IMR-90 (cell line): Measurements from ENCODE around the gene NPL. TPM values are rescaled to one million over a fixed set of nuclear protein-coding genes. Genes with fewer than 3 reads are reported as not detected.

Source experiments
- ATAC-seq: fragments of 200-7000 bp; cut with Tn5 transposase; 2 replicates; pipeline ENCODE4 v1.9.1; 2020; ENCODE audit warnings: low read depth, mild to moderate bottlenecking, moderate library complexity
- BruUV-seq: library from RNA; stranded (reverse); fragments of 400-500 nt; replicated peaks from 2 replicates; lab custom pipeline; 2021; lab: Mats Ljungman, UMichigan
- CTCF ChIA-PET: fragments of 300-600 bp; formaldehyde crosslinking; extraction: SDS; loops from one replicate; lab custom pipeline; 2021; ENCODE audit warnings: antibody characterized with exemption; lab: Yijun Ruan, JAX
- POLR2A ChIA-PET: fragments of 300-600 bp; sonication (Branson Sonifier 250); formaldehyde crosslinking; loops from one replicate; lab custom pipeline; 2022; ENCODE audit warnings: antibody characterized with exemption; ENCODE audit not compliant: unreplicated experiment; lab: Charles Lee
- DNase-seq: peaks from one replicate; pipeline ENCODE4 v3.0.0; 2013
- H2AFZ ChIP-seq: replicated peaks from 2 replicates; pipeline ENCODE3; 2013; ENCODE audit warnings: low read length, mild to moderate bottlenecking; ENCODE audit not compliant: poor library complexity
- H2AK5ac ChIP-seq: 2 replicates; pipeline ENCODE4 v1.6.1; 2013; ENCODE audit warnings: low read depth, low read length, inconsistent platforms
- H2AK9ac ChIP-seq: replicated peaks from 2 replicates; pipeline ENCODE3; 2013; ENCODE audit warnings: mild to moderate bottlenecking, low read depth, low read length, moderate library complexity; ENCODE audit not compliant: poor library complexity
- H2BK120ac ChIP-seq: 2 replicates; pipeline ENCODE4 v1.6.1; 2013; ENCODE audit warnings: low read depth, low read length, inconsistent platforms
- H2BK15ac ChIP-seq: 3 replicates; pipeline ENCODE4 v1.6.1; 2013; ENCODE audit warnings: low read depth, low read length, inconsistent platforms
- H2BK20ac ChIP-seq: 2 replicates; pipeline ENCODE4 v1.6.1; 2013; ENCODE audit warnings: low read depth, mild to moderate bottlenecking, inconsistent platforms, low read length, moderate library complexity
- H2BK5ac ChIP-seq: 2 replicates; pipeline ENCODE4 v1.6.1; 2013; ENCODE audit warnings: mild to moderate bottlenecking, low read depth, low read length, inconsistent platforms; ENCODE audit not compliant: poor library complexity, severe bottlenecking
- H3K14ac ChIP-seq: replicated peaks from 2 replicates; pipeline ENCODE4 v1.6.1; 2013; ENCODE audit warnings: low read depth, low read length, inconsistent platforms
- H3K18ac ChIP-seq: 2 replicates; pipeline ENCODE4 v1.6.1; 2013; ENCODE audit warnings: low read depth, low read length, control low read depth
- H3K23ac ChIP-seq: 2 replicates; pipeline ENCODE4 v1.6.1; 2013; ENCODE audit warnings: low read depth, low read length, inconsistent platforms
- H3K27ac ChIP-seq: 2 replicates; pipeline ENCODE4 v1.5.1; 2013; ENCODE audit warnings: mild to moderate bottlenecking, control low read depth, low read length; ENCODE audit not compliant: insufficient read depth
- H3K27me3 ChIP-seq: 2 replicates; pipeline ENCODE4 v1.6.1; 2013; ENCODE audit warnings: low read length; ENCODE audit not compliant: control insufficient read depth, insufficient read depth
- H3K36me3 ChIP-seq: 2 replicates; pipeline ENCODE4 v1.6.1; 2013; ENCODE audit warnings: low read length, mixed read lengths; ENCODE audit not compliant: control insufficient read depth, insufficient read depth
- H3K4ac ChIP-seq: 2 replicates; pipeline ENCODE4 v1.6.1; 2013; ENCODE audit warnings: low read depth, low read length, inconsistent platforms
- H3K4me1 ChIP-seq: 2 replicates; pipeline ENCODE4 v1.6.1; 2013; ENCODE audit warnings: low read length, mixed read lengths; ENCODE audit not compliant: control insufficient read depth, insufficient read depth
- H3K4me2 ChIP-seq: 2 replicates; pipeline ENCODE4 v1.6.1; 2013; ENCODE audit warnings: low read depth, mild to moderate bottlenecking, control low read depth, low read length, moderate library complexity
- H3K4me3 ChIP-seq: 2 replicates; pipeline ENCODE4 v1.5.1; 2013; ENCODE audit warnings: low read depth, mild to moderate bottlenecking, control low read depth, low read length, moderate library complexity; ENCODE audit not compliant: insufficient read depth
- H3K56ac ChIP-seq: 2 replicates; pipeline ENCODE4 v1.6.1; 2013; ENCODE audit warnings: low read length, inconsistent platforms; ENCODE audit not compliant: insufficient read depth; ENCODE audit errors: extremely low read depth
- H3K79me1 ChIP-seq, 2 experiments: 2 replicates each; pipeline ENCODE4 v1.6.1; 2013; ENCODE audit warnings: low read length in 2 of 2, inconsistent platforms in 1 of 2, low read depth in 1 of 2
- H3K9ac ChIP-seq: 2 replicates; pipeline ENCODE4 v1.6.1; 2013; ENCODE audit warnings: low read depth, low read length, control low read depth
- H3K9me1 ChIP-seq: 2 replicates; pipeline ENCODE4 v1.6.1; 2013; ENCODE audit warnings: low read length, inconsistent platforms; ENCODE audit not compliant: insufficient read depth
- H3K9me3 ChIP-seq: 2 replicates; pipeline ENCODE4 v1.6.1; 2013; ENCODE audit warnings: low read length; ENCODE audit not compliant: control insufficient read depth, insufficient read depth
- H4K20me1 ChIP-seq: 2 replicates; pipeline ENCODE4 v1.6.1; 2013; ENCODE audit warnings: low read length, inconsistent platforms; ENCODE audit not compliant: insufficient read depth
- H4K5ac ChIP-seq: 2 replicates; pipeline ENCODE4 v1.6.1; 2013; ENCODE audit warnings: mild to moderate bottlenecking, low read depth, low read length, control low read depth
- H4K8ac ChIP-seq, 2 experiments: 2 replicates each; pipeline ENCODE4 v1.6.1; 2013; ENCODE audit warnings: low read depth in 2 of 2, low read length in 2 of 2, control low read depth in 1 of 2, inconsistent platforms in 1 of 2
- H4K91ac ChIP-seq: 2 replicates; pipeline ENCODE4 v1.6.1; 2013; ENCODE audit warnings: low read depth, low read length, inconsistent platforms; ENCODE audit not compliant: insufficient read depth
- CHD1 ChIP-seq: IDR thresholded peaks from 2 replicates; pipeline ENCODE4 v1.6.1; 2012; ENCODE audit warnings: low read depth, low read length, improper control_type of control experiment
- CTCF ChIP-seq: conservative IDR thresholded peaks from 2 replicates; pipeline ENCODE4 v1.5.1; 2012; ENCODE audit warnings: mild to moderate bottlenecking, low read depth, low read length, improper control_type of control experiment
- ELK1 ChIP-seq: fragments of 150-350 bp; IDR thresholded peaks from 2 replicates; pipeline ENCODE4 v1.6.1; 2016; ENCODE audit warnings: low read depth, mild to moderate bottlenecking, low read length, moderate library complexity, borderline replicate concordance
- FOS ChIP-seq: fragments of 150-350 bp; IDR thresholded peaks from 2 replicates; pipeline ENCODE4 v1.6.1; 2016; ENCODE audit warnings: low read depth, low read length
- MAFK ChIP-seq: IDR thresholded peaks from 2 replicates; pipeline ENCODE4 v1.6.1; 2012; ENCODE audit warnings: low read depth, low read length, improper control_type of control experiment
- MAZ ChIP-seq: IDR thresholded peaks from 2 replicates; pipeline ENCODE4 v1.6.1; 2012; ENCODE audit warnings: low read depth, mild to moderate bottlenecking, low read length, improper control_type of control experiment, moderate library complexity, borderline replicate concordance
- MXI1 ChIP-seq: IDR thresholded peaks from 2 replicates; pipeline ENCODE4 v1.6.1; 2012; ENCODE audit warnings: low read depth, mild to moderate bottlenecking, low read length, moderate library complexity, borderline replicate concordance
- RAD21 ChIP-seq: IDR thresholded peaks from 2 replicates; pipeline ENCODE4 v1.6.1; 2012; ENCODE audit warnings: low read length, improper control_type of control experiment
- SMC3 ChIP-seq: fragments of 150-350 bp; IDR thresholded peaks from 2 replicates; pipeline ENCODE4 v1.6.1; 2016; ENCODE audit warnings: low read depth, mild to moderate bottlenecking, antibody characterized with exemption, low read length, moderate library complexity
- USF2 ChIP-seq: fragments of 150-350 bp; IDR thresholded peaks from 2 replicates; pipeline ENCODE4 v1.6.1; 2017; ENCODE audit warnings: mild to moderate bottlenecking, antibody characterized with exemption, low read length, low read depth
- WGBS, 2 experiments: methylation state at CpG; one replicate each; pipeline versions ENCODE4 v1.1.5 to v1.1.7; 2013; ENCODE audit warnings: missing lambda C conversion rate in 2 of 2; ENCODE audit not compliant: insufficient read length in 1 of 2; ENCODE audit errors: extremely low coverage in 2 of 2; 5-methylcytosine and 5-hydroxymethylcytosine counted together
- dilution Hi-C: fragments of 300-500 bp; cut with HindIII; formaldehyde crosslinking; loops from one replicate; pipeline ENCODE4 v1.14.3; 2018; ENCODE audit warnings: low sequenced_read_pairs; ENCODE audit not compliant: unreplicated experiment
- in situ Hi-C: fragments of 300-500 bp; cut with MboI; formaldehyde crosslinking; loops from 3 replicates; pipeline ENCODE4 v1.14.3; 2019; ENCODE audit warnings: low sequenced_read_pairs, inconsistent platforms, mixed read lengths
- intact Hi-C: fragments of 100-400 bp; cut with micrococcal nuclease; formaldehyde crosslinking; loops from 2 replicates; pipeline ENCODE4 v1.10.0; 2022
- polyA plus RNA-seq, 3 experiments: library from polyadenylated mRNA; depleted of rRNA; stranded (reverse); fragments of >200 nt; gene quantifications; 2 replicates each; pipeline ENCODE4 v1.2.3, GENCODE V29; 2012; ENCODE audit warnings: low replicate concordance in 1 of 3
- total RNA-seq: library from RNA; depleted of rRNA; stranded (reverse); fragments of >200 nt; gene quantifications from 2 replicates; pipeline ENCODE4 v1.2.3, GENCODE V29; 2012

NPL gene
- total and polyA plus RNA-seq, 2 of the 4 experiments (the other 2 are of a cell fraction), result 0.36 to 0.68 TPM

GRCh38 chr1:182794676-182795201, 5.2 kb downstream of the NPL start:
- no peaks in the 10 kb centered on the region for H3K9me3 ChIP-seq
- no peak overlapping the region for H3K27ac ChIP-seq

More at GRCh38 chr1:182794676-182795201, 5.2 kb downstream of the NPL start:
- Histone ChIP-seq H3K4me1 (no peaks in the 10 kb centered on the region), H2BK20ac (no peak overlapping the region), H3K9ac (no peak overlapping the region), H3K14ac (no peak overlapping the region), H3K36me3 (no peaks in the 10 kb centered on the region), H4K8ac (no peak overlapping the region), H2BK5ac (no peak overlapping the region), H2AFZ (no peak overlapping the region), H4K5ac (no peak overlapping the region), H3K9me1 (no peaks in the 10 kb centered on the region), H3K4me2 (no peak overlapping the region), H3K4me3 (no peak overlapping the region), H2AK9ac (no peak overlapping the region), H3K79me1 (no peaks in the 10 kb centered on the region), H4K20me1 (no peaks in the 10 kb centered on the region), H4K91ac (no peak overlapping the region), H3K4ac (no peak overlapping the region), H3K18ac (no peak overlapping the region), H2BK120ac (no peak overlapping the region), H3K27me3 (peaks cover 16% of the 10 kb centered on the region), H2AK5ac (no peak overlapping the region), H3K23ac (no peak overlapping the region), H2BK15ac (no peak overlapping the region), H3K56ac (no peak overlapping the region)
- in situ Hi-C loops, result loop anchor here (25.0 kb wide), 1 partner anchor 707 kb away; no protein-coding TSS in a partner anchor
- no peak for DNase-seq
- dilution Hi-C loops, result no loop called here
- TF ChIP-seq CTCF (no peak), CHD1 (no peak), USF2 (no peak), ELK1 (no peak), SMC3 (no peak), MAFK (no peak), RAD21 (no peak), MAZ (no peak), FOS (no peak), MXI1 (no peak)
- no peak for ATAC-seq
- CTCF ChIA-PET, result no interaction called here
- 80% methylated on average over 2 of the region's 3 CpGs; no CpG with 5 or more reads in 1 of the 2 experiments for WGBS, 2 experiments
- POLR2A ChIA-PET, result no interaction called here
- intact Hi-C loops, result no loop called here
- BruUV-seq, result no TSS peak
